Upper lobe of right lung (tissue), 1 donor: ENCODE data around the gene CPLANE1. TPM values are rescaled to one million over a fixed set of nuclear protein-coding genes. Genes with fewer than 3 reads are reported as not detected.
A peak's percentile ranks its signal among the peaks of the same experiment; 100 is the strongest.

Source experiments
- ATAC-seq: fragments of 200-7000 bp; cut with Tn5 transposase; one replicate; pipeline ENCODE4 v1.9.1; 2020; ENCODE audit warnings: mild to moderate bottlenecking, moderate library complexity
- DNase-seq: peaks from one replicate; pipeline ENCODE4 v3.0.0-alpha.2; 2020
- H3K27ac ChIP-seq: fragments of 200-600 bp; one replicate; pipeline ENCODE4 v1.8.0; 2022
- H3K27me3 ChIP-seq: fragments of 200-600 bp; one replicate; pipeline ENCODE4 v1.8.0; 2022; ENCODE audit warnings: mild to moderate bottlenecking
- H3K36me3 ChIP-seq: fragments of 200-600 bp; one replicate; pipeline ENCODE4 v1.8.0; 2022
- H3K4me1 ChIP-seq: fragments of 200-600 bp; one replicate; pipeline ENCODE4 v1.8.0; 2022
- H3K4me3 ChIP-seq: fragments of 200-600 bp; one replicate; pipeline ENCODE4 v1.8.0; 2022; ENCODE audit warnings: mild to moderate bottlenecking
- H3K9me3 ChIP-seq: fragments of 200-600 bp; one replicate; pipeline ENCODE4 v1.8.0; 2022
- CTCF ChIP-seq: fragments of 200-600 bp; IDR thresholded peaks from one replicate; pipeline ENCODE4 v1.8.0; 2022; ENCODE audit warnings: antibody characterized with exemption
- intact Hi-C: fragments of 100-400 bp; cut with DNase I; formaldehyde crosslinking; loops from one replicate; pipeline ENCODE4 v1.11.0; 2022
- total RNA-seq: library from RNA; stranded (reverse); fragmentation: NEBNext Ultra II Directional; extraction: Animal tissue kit (Norgen Biotek cat#: 25700); gene quantifications from one replicate; pipeline ENCODE4 v1.2.1, GENCODE V29; 2021
- donor health status: DM: no; HTN: yes; CAD: no; lungs with severe emphysema.

The CPLANE1 gene
- total RNA-seq, 1 donor from 2014 or later, result 18.7 TPM

- H3K9me3 ChIP-seq, result no peaks in the 10 kb centered on the region
- H3K27me3 ChIP-seq, result no peaks in the 10 kb centered on the region
- TF ChIP-seq CTCF, result no peak
- DNase-seq (no peak), ATAC-seq (no peak)
- no peak overlapping the region for H3K27ac ChIP-seq
- H3K36me3 ChIP-seq, result peaks cover 61% of the 10 kb centered on the region
- intact Hi-C loops, result no loop called here
- H3K4me3 ChIP-seq, result no peak overlapping the region
- no peaks in the 10 kb centered on the region for H3K4me1 ChIP-seq
Observed at GRCh38 chr5:37206736-37207135, 42.4 kb downstream of the CPLANE1 start.

DNA sequence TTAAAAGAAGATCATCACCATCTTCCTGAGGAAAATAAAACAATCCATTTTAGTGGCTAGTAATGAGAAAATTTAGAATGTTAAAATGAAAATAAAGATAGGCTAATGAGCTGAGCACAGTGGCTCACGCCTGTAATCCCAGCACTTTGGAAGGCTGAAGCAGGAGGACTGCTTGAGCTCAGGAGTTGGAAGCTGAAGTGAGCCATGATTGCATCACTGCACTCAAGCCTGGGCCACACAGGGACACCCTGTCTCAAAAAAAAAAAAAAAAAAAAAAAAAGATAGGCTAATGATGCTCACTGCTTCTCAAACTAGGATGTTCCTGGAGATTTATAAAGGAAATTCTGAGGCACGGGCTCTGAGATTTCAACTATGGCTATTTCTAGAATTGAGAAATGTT, 50.3 kb downstream of the CPLANE1 start:
- intact Hi-C loops, result no loop called here
- Histone ChIP-seq H3K4me1 (peaks cover 4% of the 10 kb centered on the region), H3K36me3 (peaks cover 46% of the 10 kb centered on the region), H3K9me3 (no peaks in the 10 kb centered on the region), H3K27ac (no peak overlapping the region), H3K27me3 (no peaks in the 10 kb centered on the region), H3K4me3 (no peak overlapping the region)
- no peak for DNase-seq
- TF ChIP-seq CTCF, result no peak
- ATAC-seq, result peak; percentile 71

DNA sequence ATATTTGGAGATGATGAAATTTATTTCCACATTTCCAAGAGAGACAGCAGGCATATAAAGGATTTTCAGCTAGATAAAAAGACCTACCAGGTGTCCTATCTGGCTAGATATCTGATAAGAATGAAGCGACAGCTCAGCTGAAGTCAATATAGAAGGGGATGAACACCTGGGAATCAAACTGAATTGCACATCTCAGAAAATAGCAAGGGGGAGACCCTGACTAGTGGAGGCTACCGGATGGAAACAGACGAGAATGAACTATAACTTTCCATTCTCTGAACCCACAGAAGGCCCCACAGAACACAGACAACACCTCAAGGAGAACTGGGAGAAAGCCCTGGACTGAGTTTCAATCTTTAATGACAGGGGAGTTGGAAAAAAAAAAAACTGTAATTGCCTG, 51.1 kb downstream of the CPLANE1 start:
- Histone ChIP-seq H3K4me3 (peak overlapping the region; percentile 8), H3K4me1 (peaks cover 4% of the 10 kb centered on the region), H3K27ac (peak overlapping the region; percentile 28), H3K36me3 (peaks cover 44% of the 10 kb centered on the region), H3K9me3 (no peaks in the 10 kb centered on the region), H3K27me3 (no peaks in the 10 kb centered on the region)
- no peak for TF ChIP-seq CTCF
- intact Hi-C loops, result no loop called here
- DNase-seq, result no peak
- ATAC-seq, result no peak

DNA sequence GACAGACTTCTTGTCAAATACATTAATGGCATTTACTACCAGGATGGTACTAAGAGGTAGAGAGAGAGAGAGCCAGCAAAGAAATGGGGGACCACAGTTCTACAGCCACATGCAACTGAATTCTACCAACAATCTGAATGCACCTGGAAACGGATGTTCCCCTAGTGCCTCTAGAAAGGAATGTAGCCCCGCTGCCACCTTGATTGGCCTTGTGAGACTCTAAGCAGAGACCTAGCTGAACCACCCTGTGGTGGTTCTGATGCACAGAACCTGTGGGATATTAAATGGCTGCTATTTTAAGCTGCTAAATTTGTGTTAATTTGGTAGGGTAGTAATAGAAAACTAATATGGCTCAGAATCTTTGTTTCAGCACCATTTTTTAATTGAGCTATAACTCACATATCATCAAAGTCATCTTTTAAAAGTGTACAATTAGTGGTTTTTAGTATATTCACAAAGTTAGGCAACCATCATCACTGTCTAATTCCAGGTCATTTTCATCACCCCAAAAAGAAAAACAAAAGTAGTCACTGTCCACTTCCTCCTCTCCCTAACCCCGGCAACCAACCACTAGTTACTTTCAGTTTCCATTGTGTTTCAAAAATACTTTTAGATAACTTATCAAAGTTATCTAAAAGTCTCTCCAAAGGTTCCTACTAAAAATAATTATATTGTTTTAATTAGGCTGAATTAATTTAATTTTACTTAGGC, 51.7 kb downstream of the CPLANE1 start:
- Histone ChIP-seq H3K9me3 (no peaks in the 10 kb centered on the region), H3K36me3 (peaks cover 45% of the 10 kb centered on the region), H3K4me1 (peaks cover 4% of the 10 kb centered on the region), H3K4me3 (peak overlapping the region; percentile 8), H3K27me3 (no peaks in the 10 kb centered on the region), H3K27ac (peak overlapping the region; percentile 28)
- no peak for TF ChIP-seq CTCF
- intact Hi-C loops, result no loop called here
- no peak for DNase-seq
- ATAC-seq, result peak; percentile 54

DNA sequence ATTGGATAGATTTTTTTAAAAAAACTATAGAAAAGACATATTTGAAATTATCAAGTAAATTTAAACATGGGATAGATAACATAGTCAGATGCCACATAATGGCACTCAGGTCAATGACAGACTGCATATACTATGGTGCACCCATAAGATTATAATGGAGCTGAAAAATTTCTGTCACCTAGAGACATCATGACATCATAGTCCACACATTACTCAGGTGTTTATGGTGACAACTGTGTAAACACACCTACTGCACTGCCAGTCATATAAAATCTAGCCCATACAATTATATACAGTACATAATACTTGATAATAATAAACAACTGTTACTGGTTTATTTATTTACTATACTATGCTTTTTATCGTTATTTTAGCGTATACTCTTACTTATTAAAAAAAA, 58.6 kb downstream of the CPLANE1 start:
- Histone ChIP-seq H3K4me1 (no peaks in the 10 kb centered on the region), H3K9me3 (no peaks in the 10 kb centered on the region), H3K36me3 (peaks cover 61% of the 10 kb centered on the region), H3K4me3 (no peak overlapping the region), H3K27ac (no peak overlapping the region), H3K27me3 (no peaks in the 10 kb centered on the region)
- no peak for ATAC-seq
- no peak for DNase-seq
- intact Hi-C loops, result no loop called here
- TF ChIP-seq CTCF, result no peak

DNA sequence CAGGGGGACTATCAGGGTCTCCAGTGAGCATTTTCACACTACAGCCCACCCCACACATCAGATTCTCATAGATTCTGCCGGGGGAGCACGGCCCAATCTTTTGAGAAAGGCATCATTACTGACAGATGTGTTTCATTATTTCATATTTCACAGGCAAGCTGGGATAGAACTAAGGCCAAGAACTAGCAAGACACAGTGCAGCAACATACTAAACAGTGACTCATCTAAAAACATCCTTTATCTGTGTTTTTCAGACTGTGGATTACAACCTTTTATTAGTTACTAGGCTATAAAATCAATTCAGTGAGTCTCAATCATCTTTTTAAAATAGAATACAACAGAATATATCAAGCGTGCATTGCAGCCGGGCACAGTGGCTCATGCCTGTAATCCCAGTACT, 59.8 kb downstream of the CPLANE1 start:
- Histone ChIP-seq H3K4me3 (no peak overlapping the region), H3K9me3 (no peaks in the 10 kb centered on the region), H3K4me1 (no peaks in the 10 kb centered on the region), H3K36me3 (peaks cover 63% of the 10 kb centered on the region), H3K27ac (no peak overlapping the region), H3K27me3 (no peaks in the 10 kb centered on the region)
- intact Hi-C loops, result no loop called here
- no peak for DNase-seq
- no peak for ATAC-seq
- TF ChIP-seq CTCF, result no peak
